ENCODE data around the gene LILRB5.
"Not testable (repeated sequence)": the region's sequence is repeated elsewhere in the genome, so short reads cannot be mapped to it uniquely, and the experiment has no call there.

Gene LILRB5

GRCh38 chr19:54209811-54210494 is 47.1 kb downstream of the LILRB5 start:
- peak; percentile 88 to 91 for DNase-seq

- DNase-seq, result no peak
Observed at GRCh38 chr19:54209058-54209810, 47.8 kb downstream of the LILRB5 start.

GRCh38 chr19:54208784-54209057 is 48.4 kb downstream of the LILRB5 start:
- no peak for DNase-seq

- no peak for DNase-seq
Observed at GRCh38 chr19:54207983-54208783, 48.9 kb downstream of the LILRB5 start.

- DNase-seq, result no peak
Observed at GRCh38 chr19:54207676-54207982, 49.4 kb downstream of the LILRB5 start.

- DNase-seq, result not testable (repeated sequence)
Observed at GRCh38 chr19:54207193-54207592, 49.9 kb downstream of the LILRB5 start.

GRCh38 chr19:54206831-54207177 is 50.3 kb downstream of the LILRB5 start:
- no peak for DNase-seq

GRCh38 chr19:54206030-54206830 is 50.8 kb downstream of the LILRB5 start:
- no peak for DNase-seq

GRCh38 chr19:54204767-54205468 is 52.2 kb downstream of the LILRB5 start:
- no peak for DNase-seq

GRCh38 chr19:54203151-54203611 is 53.9 kb downstream of the LILRB5 start:
- no peak for DNase-seq

GRCh38 chr19:54201980-54202379 is 55.1 kb downstream of the LILRB5 start:
- DNase-seq, result no peak

- DNase-seq, result no peak
Observed at GRCh38 chr19:54201172-54201701, 55.8 kb downstream of the LILRB5 start.

Data from SHP77 (cell line).